ENCODE data around the gene NR3C2. TPM values are rescaled to one million over a fixed set of nuclear protein-coding genes. Genes with fewer than 3 reads are reported as not detected.

NR3C2 gene
- total RNA-seq, 1 donor from 2014 or later: 0.79 TPM

DNA sequence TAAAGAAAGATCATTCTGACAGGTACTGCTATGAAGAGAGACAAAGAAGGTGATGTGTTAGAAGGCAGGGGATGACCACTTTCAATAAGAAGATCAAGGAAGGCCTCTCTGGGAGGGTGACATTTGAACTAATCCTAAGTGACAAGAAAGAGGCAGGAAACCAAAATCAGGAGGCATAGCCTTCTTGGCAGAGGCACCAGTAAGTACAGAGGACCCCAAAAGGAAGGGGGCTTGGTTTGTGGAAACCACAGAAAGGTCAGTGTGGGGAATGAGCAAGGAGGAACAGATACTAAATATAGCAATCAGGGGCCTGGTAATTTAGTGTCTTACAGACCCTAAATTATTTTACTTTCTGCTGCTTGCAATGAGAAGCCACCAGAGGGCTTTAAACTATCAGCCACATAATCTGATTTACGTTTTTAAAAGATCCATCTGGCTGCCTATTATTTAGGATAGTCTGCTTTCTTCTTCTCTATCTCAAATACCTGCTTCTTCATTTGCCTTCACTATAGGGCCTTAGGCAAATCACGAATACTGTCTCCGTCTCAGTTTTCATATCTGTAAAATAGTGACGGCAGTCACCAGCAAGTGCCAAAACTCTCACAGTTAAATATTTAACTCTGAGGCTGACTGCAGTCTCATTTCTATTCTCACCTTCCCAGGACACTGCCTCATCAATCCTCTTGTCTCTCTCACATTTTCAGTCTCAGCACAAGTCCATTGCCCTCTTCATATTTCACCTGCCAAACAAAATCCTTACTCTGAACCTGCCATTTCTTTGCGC, 16.7 kb downstream of the NR3C2 start:
- FAIRE-seq (no peak), DNase-seq (ENCODE audit: low read depth) (no peak)
- H3K27me3 ChIP-seq (ENCODE audit: control insufficient read depth, insufficient read depth, low read length): no peaks in the 10 kb centered on the region
- TF ChIP-seq, protein P1, sequence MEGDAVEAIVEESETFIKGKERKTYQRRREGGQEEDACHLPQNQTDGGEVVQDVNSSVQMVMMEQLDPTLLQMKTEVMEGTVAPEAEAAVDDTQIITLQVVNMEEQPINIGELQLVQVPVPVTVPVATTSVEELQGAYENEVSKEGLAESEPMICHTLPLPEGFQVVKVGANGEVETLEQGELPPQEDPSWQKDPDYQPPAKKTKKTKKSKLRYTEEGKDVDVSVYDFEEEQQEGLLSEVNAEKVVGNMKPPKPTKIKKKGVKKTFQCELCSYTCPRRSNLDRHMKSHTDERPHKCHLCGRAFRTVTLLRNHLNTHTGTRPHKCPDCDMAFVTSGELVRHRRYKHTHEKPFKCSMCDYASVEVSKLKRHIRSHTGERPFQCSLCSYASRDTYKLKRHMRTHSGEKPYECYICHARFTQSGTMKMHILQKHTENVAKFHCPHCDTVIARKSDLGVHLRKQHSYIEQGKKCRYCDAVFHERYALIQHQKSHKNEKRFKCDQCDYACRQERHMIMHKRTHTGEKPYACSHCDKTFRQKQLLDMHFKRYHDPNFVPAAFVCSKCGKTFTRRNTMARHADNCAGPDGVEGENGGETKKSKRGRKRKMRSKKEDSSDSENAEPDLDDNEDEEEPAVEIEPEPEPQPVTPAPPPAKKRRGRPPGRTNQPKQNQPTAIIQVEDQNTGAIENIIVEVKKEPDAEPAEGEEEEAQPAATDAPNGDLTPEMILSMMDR (IDR thresholded peaks at IDR 0.05; ENCODE audit: insufficient read depth, low read length, severe bottlenecking): peak; percentile 3
- no peaks in the 10 kb centered on the region for H3K36me3 ChIP-seq (ENCODE audit: control insufficient read depth, insufficient read depth, low read length)
- no peak overlapping the region for H3K4me3 ChIP-seq (ENCODE audit: low read depth, low read length)

DNA sequence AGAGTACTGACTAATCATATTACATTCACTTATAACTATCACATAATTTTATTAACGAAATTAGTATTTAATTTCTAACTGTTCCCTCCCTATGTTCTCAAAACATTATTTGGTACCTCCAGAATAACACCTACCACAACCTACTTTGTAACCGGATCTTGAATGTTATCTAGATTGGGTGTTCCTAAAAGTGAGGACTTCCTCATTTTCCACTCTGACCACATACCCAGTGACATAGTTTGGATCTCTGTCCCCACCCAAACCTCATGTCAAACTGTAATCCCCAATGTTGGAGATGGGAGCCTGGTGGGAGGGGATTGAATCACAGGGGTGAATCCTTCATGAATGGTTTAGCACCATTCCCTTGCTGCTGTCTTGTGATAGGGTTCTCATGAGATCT, 21.8 kb downstream of the NR3C2 start:
- Histone ChIP-seq H3K27me3 (ENCODE audit: control insufficient read depth, insufficient read depth, low read length) (no peaks in the 10 kb centered on the region), H3K4me3 (ENCODE audit: low read depth, low read length) (no peak overlapping the region), H3K36me3 (ENCODE audit: control insufficient read depth, insufficient read depth, low read length) (no peaks in the 10 kb centered on the region)
- DNase-seq (ENCODE audit: low read depth) (no peak), FAIRE-seq (peak; percentile 28)
- TF ChIP-seq, protein P1 (IDR thresholded peaks at IDR 0.05; ENCODE audit: insufficient read depth, low read length, severe bottlenecking): no peak

DNA sequence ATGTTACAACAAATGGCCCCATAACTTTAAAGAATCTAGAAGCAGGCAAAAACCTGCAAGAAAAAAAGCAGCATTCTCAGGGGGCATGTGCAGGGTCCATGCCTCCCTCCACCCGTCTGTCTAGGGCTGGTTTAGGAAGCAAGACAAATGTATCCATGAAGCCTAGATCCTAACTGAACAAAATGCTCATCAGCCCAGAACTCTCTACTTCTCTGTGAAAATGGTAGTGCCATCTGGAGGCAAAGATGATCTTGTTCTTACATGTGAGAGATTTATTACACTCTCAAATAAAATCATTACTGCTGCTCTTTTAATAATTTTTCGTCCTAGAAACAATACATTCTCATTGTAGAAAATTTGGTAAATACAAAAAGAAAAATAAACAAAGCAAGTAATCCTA, 26.7 kb downstream of the NR3C2 start:
- Histone ChIP-seq H3K36me3 (ENCODE audit: control insufficient read depth, insufficient read depth, low read length) (no peaks in the 10 kb centered on the region), H3K27me3 (ENCODE audit: control insufficient read depth, insufficient read depth, low read length) (no peaks in the 10 kb centered on the region), H3K4me3 (ENCODE audit: low read depth, low read length) (no peak overlapping the region)
- TF ChIP-seq, protein P1 (IDR thresholded peaks at IDR 0.05; ENCODE audit: insufficient read depth, low read length, severe bottlenecking): peak; percentile 7
- no peak for FAIRE-seq
- peak; percentile 17 for DNase-seq (ENCODE audit: low read depth)

DNA sequence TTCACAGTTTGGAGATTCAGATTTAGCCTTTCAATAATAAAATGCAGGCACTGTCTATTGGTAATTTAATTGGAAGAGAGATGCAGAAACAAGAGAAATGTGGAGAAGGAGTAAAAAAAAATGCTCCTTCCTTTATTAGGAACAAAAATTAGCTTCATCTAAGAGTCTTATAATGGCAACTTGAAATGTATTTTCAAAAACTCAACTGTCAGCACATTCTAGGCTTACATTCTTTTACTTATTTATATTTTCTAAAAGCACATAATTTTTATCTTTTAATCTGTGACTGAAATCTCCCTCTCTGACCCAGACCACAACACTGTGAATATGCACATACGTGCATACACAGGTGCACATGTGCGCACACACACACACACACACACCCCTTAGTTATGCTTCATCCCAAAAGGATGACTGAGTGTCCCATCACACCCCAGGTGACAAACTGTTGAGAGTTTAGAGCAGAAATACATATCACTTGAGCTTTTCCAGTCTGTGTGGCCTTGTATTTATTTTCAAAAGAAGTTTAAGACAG, 29.7 kb downstream of the NR3C2 start:
- DNase-seq (ENCODE audit: low read depth): no peak

DNA sequence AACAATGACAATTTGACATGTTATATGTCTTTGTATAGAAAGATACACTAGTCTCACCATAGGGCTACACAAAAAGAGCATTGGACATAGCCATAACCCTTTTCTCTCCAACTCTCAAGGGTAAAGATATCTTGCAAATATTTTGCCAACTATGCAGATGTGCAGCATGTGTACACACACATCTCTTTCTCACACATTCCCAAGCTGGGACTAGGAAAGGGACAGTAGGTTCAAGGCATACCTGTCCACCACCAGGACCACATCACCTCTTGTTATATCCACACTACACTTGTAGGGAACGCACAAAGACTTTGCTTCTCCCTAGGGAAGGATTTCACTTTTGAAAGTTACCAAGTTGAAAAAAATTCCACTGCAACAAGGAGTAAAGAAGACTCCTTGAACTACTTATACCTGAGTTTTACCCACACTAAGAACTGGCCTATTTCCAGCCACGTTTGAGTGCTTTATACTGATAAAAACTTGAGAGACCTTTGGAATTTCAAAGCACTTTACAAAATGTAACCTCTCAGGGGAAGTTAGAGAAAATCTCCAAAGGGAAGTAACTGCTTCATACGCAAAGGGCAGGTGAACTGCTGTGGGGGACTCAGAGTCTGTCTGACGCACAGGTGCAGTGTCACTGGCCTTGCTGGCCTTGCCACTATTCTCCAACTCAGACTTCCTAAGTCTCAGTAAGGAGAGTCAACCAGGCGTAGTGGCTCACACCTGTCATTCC, 36.9 kb downstream of the NR3C2 start:
- no peak for DNase-seq (ENCODE audit: low read depth)
- Histone ChIP-seq H3K27me3 (ENCODE audit: control insufficient read depth, insufficient read depth, low read length) (no peaks in the 10 kb centered on the region), H3K36me3 (ENCODE audit: control insufficient read depth, insufficient read depth, low read length) (no peaks in the 10 kb centered on the region), H3K4me3 (ENCODE audit: low read depth, low read length) (no peak overlapping the region)
- TF ChIP-seq, protein P1 (IDR thresholded peaks at IDR 0.05; ENCODE audit: insufficient read depth, low read length, severe bottlenecking): no peak
- FAIRE-seq: no peak

More for the DNA sequence above, 29.7 kb downstream of the NR3C2 start:
- Histone ChIP-seq H3K27me3 (ENCODE audit: control insufficient read depth, insufficient read depth, low read length) (no peaks in the 10 kb centered on the region), H3K4me3 (ENCODE audit: low read depth, low read length) (no peak overlapping the region), H3K36me3 (ENCODE audit: control insufficient read depth, insufficient read depth, low read length) (no peaks in the 10 kb centered on the region)
- TF ChIP-seq, protein P1 (IDR thresholded peaks at IDR 0.05; ENCODE audit: insufficient read depth, low read length, severe bottlenecking): no peak
- FAIRE-seq: no peak
